Activated CD8-positive, alpha-beta T cell treated with anti-CD3 and anti-CD28 coated beads, Interleukin-2, amount 10 ng/mL, durations not matched to agents 7 days and 5 days (primary cell): ENCODE data around the gene CBR3. TPM values are rescaled to one million over a fixed set of nuclear protein-coding genes. Genes with fewer than 3 reads are reported as not detected.
A peak's percentile ranks its signal among the peaks of the same experiment; 100 is the strongest.

Source experiments
- ATAC-seq: fragments of 150-1000 bp; cut with Tn5 transposase; one replicate; pipeline ENCODE4 v1.10.0; 2021; ENCODE audit warnings: moderate library complexity
- CTCF ChIA-PET: fragments of 350-600 bp; sonication (Branson Sonifier 250); formaldehyde crosslinking; loops from one replicate; lab custom pipeline; 2021; ENCODE audit warnings: antibody characterized with exemption; lab: Charles Lee
- POLR2A ChIA-PET: fragments of 350-600 bp; sonication (Branson Sonifier 250); formaldehyde crosslinking; loops from one replicate; lab custom pipeline; 2021; ENCODE audit warnings: antibody characterized with exemption; lab: Charles Lee
- DNase-seq: peaks from one replicate; pipeline ENCODE4 v3.0.0-alpha.2; 2020
- H3K27ac Mint-ChIP-seq: one replicate; pipeline ENCODE4 v1.8.0; 2021; ENCODE audit warnings: mild to moderate bottlenecking, mixed read lengths
- H3K27me3 Mint-ChIP-seq: one replicate; pipeline ENCODE4 v1.8.0; 2021; ENCODE audit warnings: low read depth, mixed read lengths
- H3K36me3 Mint-ChIP-seq: one replicate; pipeline ENCODE4 v1.8.0; 2021; ENCODE audit warnings: low read depth, mixed read lengths
- H3K4me1 Mint-ChIP-seq: one replicate; pipeline ENCODE4 v1.8.0; 2021; ENCODE audit warnings: low read depth, mixed read lengths
- H3K4me3 Mint-ChIP-seq: one replicate; pipeline ENCODE4 v1.8.0; 2021; ENCODE audit warnings: mild to moderate bottlenecking, mixed read lengths
- H3K9me3 Mint-ChIP-seq: one replicate; pipeline ENCODE4 v1.8.0; 2022; ENCODE audit warnings: mixed read lengths; ENCODE audit not compliant: insufficient read depth
- total RNA-seq, 2 experiments: library from RNA; stranded (reverse); gene quantifications; one replicate each; pipeline ENCODE4 v1.2.3, GENCODE V29; 2021

CBR3 gene
- total RNA-seq, 2 experiments from 2014 or later: 29.6 to 32.3 TPM

DNA sequence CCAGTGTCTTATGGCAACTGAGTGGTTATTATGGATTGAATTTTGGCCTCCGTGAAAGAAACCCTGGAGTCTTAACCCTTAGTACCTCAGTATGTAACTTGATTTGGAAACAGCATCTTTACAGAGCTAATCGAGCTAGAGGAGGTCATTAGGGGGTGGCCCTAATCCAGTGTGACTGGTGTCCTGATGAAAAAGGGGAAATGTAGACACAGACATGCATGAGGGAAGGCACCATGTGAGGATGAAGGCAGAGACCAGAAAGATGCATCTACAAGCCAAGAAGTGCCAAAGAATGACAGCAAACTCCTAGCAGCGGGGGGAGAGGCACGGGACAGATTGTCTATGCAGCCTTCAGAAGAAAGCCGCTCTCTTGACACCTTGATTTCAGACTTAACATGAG lies 36.5 kb downstream of the CBR3 start:
- POLR2A ChIA-PET: no interaction called here

DNA sequence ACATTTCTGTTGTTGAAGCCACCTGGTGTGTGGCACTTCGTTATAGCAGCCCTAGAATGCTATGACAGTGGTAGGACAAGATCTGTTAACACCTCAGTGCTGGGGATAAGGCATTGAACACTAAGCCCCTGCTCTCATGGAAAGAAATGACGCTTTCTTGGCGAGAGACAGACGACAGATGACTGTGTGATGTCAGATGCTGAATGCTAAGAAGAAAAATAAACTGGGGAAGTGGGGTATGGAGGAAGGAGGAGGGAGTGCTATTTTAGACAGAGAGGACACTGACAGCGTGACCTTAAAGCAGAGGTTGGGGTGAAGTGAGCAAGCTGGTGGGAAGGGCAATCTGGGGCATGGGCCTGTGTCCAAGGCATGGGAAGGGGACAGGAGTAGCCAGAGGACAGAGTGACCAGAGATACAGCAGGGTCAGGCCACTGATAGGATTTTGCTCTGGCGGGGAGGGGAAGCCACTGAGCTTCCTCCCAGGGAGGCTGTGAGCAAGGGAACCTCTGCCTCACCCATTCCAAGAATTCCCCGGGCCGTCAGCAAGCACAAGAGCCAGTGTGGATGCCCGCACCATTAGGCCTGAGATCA lies 37.0 kb downstream of the CBR3 start:
- Mint-ChIP-seq H3K27me3 (no peaks in the 10 kb centered on the region), H3K4me3 (no peak overlapping the region), H3K27ac (peak overlapping the region; percentile 26), H3K36me3 (peaks cover 29% of the 10 kb centered on the region), H3K4me1 (peaks cover 27% of the 10 kb centered on the region), H3K9me3 (no peaks in the 10 kb centered on the region)
- POLR2A ChIA-PET: no interaction called here
- no peak for DNase-seq
- CTCF ChIA-PET: interaction anchor here (3.3 kb wide), 1 partner anchor 8 kb away, joined by 17 read pairs; no protein-coding TSS in a partner anchor
- ATAC-seq: no peak

More for the DNA sequence above, 36.5 kb downstream of the CBR3 start:
- Mint-ChIP-seq H3K36me3 (peaks cover 34% of the 10 kb centered on the region), H3K4me3 (no peak overlapping the region), H3K27ac (no peak overlapping the region), H3K4me1 (peaks cover 27% of the 10 kb centered on the region), H3K27me3 (no peaks in the 10 kb centered on the region), H3K9me3 (no peaks in the 10 kb centered on the region)
- CTCF ChIA-PET: no interaction called here
- DNase-seq: no peak
- no peak for ATAC-seq

GRCh38 chr21:36174780-36175179 lies 39.9 kb downstream of the CBR3 start:
- CTCF ChIA-PET: interaction anchor here (1.0 to 3.3 kb wide), 7 partner anchors 11 to 97 kb away, joined by 3 to 17 read pairs (median 4); no protein-coding TSS in a partner anchor
- Mint-ChIP-seq H3K27me3 (no peaks in the 10 kb centered on the region), H3K4me3 (no peak overlapping the region), H3K4me1 (peaks cover 29% of the 10 kb centered on the region), H3K27ac (peak overlapping the region; percentile 60), H3K9me3 (no peaks in the 10 kb centered on the region), H3K36me3 (peaks cover 22% of the 10 kb centered on the region)
- DNase-seq (no peak), ATAC-seq (no peak)
- POLR2A ChIA-PET: interaction anchor here (1.1 to 1.8 kb wide), 3 partner anchors 11 to 124 kb away, joined by 3 to 6 read pairs (median 5); no protein-coding TSS in a partner anchor

DNA sequence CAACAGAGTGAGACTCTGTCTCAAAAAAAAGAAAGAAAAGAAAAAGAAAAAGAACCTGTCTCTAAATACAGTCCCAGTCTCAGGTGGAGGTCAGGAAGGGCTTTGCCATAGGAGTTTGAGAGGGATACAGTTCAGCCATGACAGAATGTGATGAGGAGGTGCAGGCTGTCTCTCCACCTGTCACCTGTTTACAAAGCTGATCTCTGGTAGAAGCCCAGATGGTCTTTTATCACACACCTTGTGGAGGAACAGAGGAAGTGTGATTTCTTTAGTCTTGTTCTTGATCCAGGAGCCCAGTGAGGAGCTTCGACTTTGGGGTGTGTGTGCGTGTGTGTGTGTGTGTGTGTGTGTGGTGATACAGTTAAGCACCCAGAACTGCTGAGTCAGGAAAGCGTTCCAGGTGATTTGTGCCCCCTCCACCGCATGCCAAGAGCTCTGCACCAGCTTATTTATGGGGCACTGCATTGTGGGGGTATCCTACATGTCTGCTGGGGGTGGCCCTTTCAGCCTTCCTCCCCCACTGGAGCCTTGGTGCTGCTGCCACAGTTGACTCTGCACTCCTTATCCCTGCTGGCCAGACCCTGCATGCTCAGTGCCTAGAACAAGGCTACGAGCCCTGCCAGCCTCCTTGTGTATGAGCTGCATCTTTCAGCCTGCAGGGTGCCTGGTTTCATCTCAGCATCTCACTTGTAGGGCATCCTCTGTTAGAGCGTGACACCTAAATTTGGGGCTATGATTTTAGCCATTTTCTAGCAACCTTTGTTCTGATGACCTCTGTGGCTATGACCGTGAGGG lies 41.1 kb downstream of the CBR3 start:
- peaks cover 21% of the 10 kb centered on the region for H3K36me3 Mint-ChIP-seq
- CTCF ChIA-PET: interaction anchor here (0.9 to 1.6 kb wide), 6 partner anchors 13 to 246 kb away, joined by 3 to 6 read pairs (median 3); no protein-coding TSS in a partner anchor
- DNase-seq (no peak), ATAC-seq (no peak)
- no peaks in the 10 kb centered on the region for H3K27me3 Mint-ChIP-seq
- peaks cover 2% of the 10 kb centered on the region for H3K9me3 Mint-ChIP-seq
- no peak overlapping the region for H3K4me3 Mint-ChIP-seq
- peaks cover 28% of the 10 kb centered on the region for H3K4me1 Mint-ChIP-seq
- H3K27ac Mint-ChIP-seq: peak overlapping the region; percentile 63
- POLR2A ChIA-PET: no interaction called here

- H3K4me3 Mint-ChIP-seq: no peak overlapping the region
- peaks cover 23% of the 10 kb centered on the region for H3K4me1 Mint-ChIP-seq
- peaks cover 26% of the 10 kb centered on the region for H3K36me3 Mint-ChIP-seq
- DNase-seq: no peak
- ChIA-PET POLR2A (no interaction called here), CTCF (interaction anchor here (1.9 to 2.7 kb wide), 2 partner anchors 9 to 31 kb away, joined by 5 to 7 read pairs; no protein-coding TSS in a partner anchor)
- peak overlapping the region; percentile 39 for H3K27ac Mint-ChIP-seq
- H3K27me3 Mint-ChIP-seq: no peaks in the 10 kb centered on the region
- H3K9me3 Mint-ChIP-seq: peaks cover 5% of the 10 kb centered on the region
- ATAC-seq: no peak
Measured at GRCh38 chr21:36178349-36178748, 43.5 kb downstream of the CBR3 start.

DNA sequence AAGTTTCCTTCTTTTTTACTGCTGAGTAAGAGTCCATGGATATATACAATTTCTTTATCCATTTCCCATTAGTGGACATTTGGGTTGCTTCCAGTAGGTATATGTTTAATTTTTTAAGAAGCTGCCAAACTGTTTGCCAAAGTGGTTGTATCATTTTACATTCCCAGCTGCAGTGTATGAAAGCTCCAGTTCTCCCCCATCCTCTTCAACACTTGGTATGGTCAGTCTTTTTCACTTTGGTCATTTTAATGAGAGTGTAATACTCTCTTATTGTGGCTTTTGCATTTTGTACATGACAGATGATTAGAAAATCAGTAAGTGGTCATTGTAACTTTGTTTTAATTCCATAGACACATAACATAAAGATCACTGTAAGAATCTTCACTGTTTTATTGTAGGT lies 44.3 kb downstream of the CBR3 start:
- DNase-seq: no peak
- Mint-ChIP-seq H3K9me3 (peaks cover 5% of the 10 kb centered on the region), H3K27ac (no peak overlapping the region), H3K4me3 (no peak overlapping the region), H3K4me1 (peaks cover 22% of the 10 kb centered on the region), H3K36me3 (peaks cover 24% of the 10 kb centered on the region), H3K27me3 (no peaks in the 10 kb centered on the region)
- POLR2A ChIA-PET: no interaction called here
- CTCF ChIA-PET: interaction anchor here (1.9 to 2.7 kb wide), 2 partner anchors 9 to 30 kb away, joined by 5 to 7 read pairs; no protein-coding TSS in a partner anchor
- no peak for ATAC-seq

GRCh38 chr21:36180963-36181362 lies 46.1 kb downstream of the CBR3 start:
- ChIA-PET POLR2A (no interaction called here), CTCF (no interaction called here)
- H3K4me3 Mint-ChIP-seq: no peak overlapping the region
- ATAC-seq (no peak), DNase-seq (no peak)
- no peak overlapping the region for H3K27ac Mint-ChIP-seq
- H3K4me1 Mint-ChIP-seq: peaks cover 19% of the 10 kb centered on the region
- no peaks in the 10 kb centered on the region for H3K27me3 Mint-ChIP-seq
- peaks cover 27% of the 10 kb centered on the region for H3K36me3 Mint-ChIP-seq
- peaks cover 5% of the 10 kb centered on the region for H3K9me3 Mint-ChIP-seq

DNA sequence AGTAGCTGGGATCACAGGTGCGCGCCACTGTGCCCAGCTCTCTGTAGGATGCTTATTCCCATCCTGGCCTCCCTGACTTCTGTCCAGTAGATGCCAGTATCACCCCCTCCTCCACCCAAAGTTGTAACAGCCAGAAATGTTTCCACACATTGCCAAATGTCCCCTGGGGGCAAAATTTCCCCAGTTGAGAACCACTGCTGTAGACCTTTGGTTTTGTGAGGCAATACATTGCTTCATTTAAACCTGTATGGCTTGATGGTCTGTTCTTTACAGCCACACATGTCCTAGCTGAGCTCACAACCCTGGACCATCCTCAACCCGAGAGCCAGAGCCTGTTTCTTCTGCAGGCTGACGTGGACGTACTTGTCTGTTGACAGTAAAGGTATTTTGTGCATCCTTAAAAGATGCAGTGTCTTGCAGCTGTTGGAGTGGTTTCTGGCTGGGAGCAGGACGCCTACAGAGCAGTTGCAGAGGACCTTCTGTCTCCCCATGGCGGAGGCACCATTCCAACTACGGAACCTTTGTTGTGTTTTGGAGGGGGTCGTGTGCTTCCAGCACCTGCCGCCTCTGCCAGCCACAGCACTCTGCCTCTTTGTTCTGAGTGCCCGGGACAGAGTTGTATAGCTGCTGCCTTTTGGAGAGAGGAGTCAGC lies 48.4 kb downstream of the CBR3 start:
- ATAC-seq: no peak
- H3K27ac Mint-ChIP-seq: no peak overlapping the region
- DNase-seq: no peak
- no peak overlapping the region for H3K4me3 Mint-ChIP-seq
- peaks cover 5% of the 10 kb centered on the region for H3K9me3 Mint-ChIP-seq
- ChIA-PET POLR2A (no interaction called here), CTCF (interaction anchor here (1.4 kb wide), 1 partner anchor 10 kb away, joined by 3 read pairs; no protein-coding TSS in a partner anchor)
- H3K4me1 Mint-ChIP-seq: peaks cover 17% of the 10 kb centered on the region
- no peaks in the 10 kb centered on the region for H3K27me3 Mint-ChIP-seq
- H3K36me3 Mint-ChIP-seq: peaks cover 35% of the 10 kb centered on the region

GRCh38 chr21:36184545-36184944 lies 49.7 kb downstream of the CBR3 start:
- ATAC-seq (no peak), DNase-seq (no peak)
- Mint-ChIP-seq H3K9me3 (peaks cover 5% of the 10 kb centered on the region), H3K36me3 (peaks cover 28% of the 10 kb centered on the region), H3K27ac (no peak overlapping the region), H3K27me3 (no peaks in the 10 kb centered on the region), H3K4me1 (peaks cover 16% of the 10 kb centered on the region), H3K4me3 (no peak overlapping the region)
- CTCF ChIA-PET: no interaction called here
- POLR2A ChIA-PET: no interaction called here

DNA sequence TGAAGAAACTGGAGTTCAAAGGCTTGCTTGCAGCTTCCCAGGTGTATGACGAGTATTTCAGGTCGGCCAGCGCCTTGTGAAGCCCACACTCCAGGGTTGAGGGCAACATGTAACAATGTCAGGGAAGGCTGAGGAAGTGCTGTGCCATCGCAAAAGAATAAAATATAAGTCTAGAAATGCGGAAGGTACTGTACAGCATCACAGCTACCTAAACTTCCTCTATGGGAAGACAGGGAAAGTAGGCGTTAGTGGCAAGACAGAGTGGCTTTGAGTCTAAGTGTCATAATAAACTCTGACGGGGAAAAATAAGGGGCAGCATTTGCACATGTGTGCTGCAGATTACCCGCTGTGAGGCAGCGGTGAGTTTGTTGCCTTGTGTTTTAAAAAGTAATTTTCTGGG lies 50.6 kb downstream of the CBR3 start:
- no peak for ATAC-seq

DNA sequence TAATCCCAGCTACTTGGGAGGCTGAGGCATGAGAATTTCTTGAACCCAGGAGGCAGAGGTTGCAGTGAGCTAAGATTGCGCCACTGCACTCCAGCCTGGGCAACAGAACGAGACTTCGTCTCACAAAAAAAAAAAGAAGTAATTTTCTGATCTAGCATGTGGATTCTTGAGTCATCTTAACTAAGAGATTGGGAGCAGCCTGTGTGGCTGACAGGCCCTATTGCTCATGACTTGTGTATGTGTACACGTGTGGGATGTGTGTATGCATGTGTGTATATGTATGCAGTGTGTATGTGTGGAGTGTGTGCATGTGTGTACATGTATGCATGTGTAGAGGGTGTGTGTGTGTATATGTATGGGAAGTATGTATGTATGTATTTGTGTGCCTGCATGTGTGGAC lies 51.2 kb downstream of the CBR3 start:
- Mint-ChIP-seq H3K27ac (peak overlapping the region; percentile 30), H3K36me3 (peaks cover 25% of the 10 kb centered on the region), H3K9me3 (peaks cover 2% of the 10 kb centered on the region), H3K27me3 (no peaks in the 10 kb centered on the region), H3K4me3 (no peak overlapping the region), H3K4me1 (peaks cover 16% of the 10 kb centered on the region)
- ATAC-seq: no peak
- no peak for DNase-seq
- CTCF ChIA-PET: interaction anchor here (1.0 to 1.2 kb wide), 3 partner anchors 12 to 45 kb away, joined by 3 to 4 read pairs (median 3); no protein-coding TSS in a partner anchor
- POLR2A ChIA-PET: no interaction called here

More for the DNA sequence above, 50.6 kb downstream of the CBR3 start:
- ChIA-PET POLR2A (no interaction called here), CTCF (interaction anchor here (1.0 to 1.2 kb wide), 2 partner anchors 12 to 45 kb away, joined by 3 to 4 read pairs; no protein-coding TSS in a partner anchor)
- peaks cover 26% of the 10 kb centered on the region for H3K36me3 Mint-ChIP-seq
- H3K27me3 Mint-ChIP-seq: no peaks in the 10 kb centered on the region
- DNase-seq: no peak
- no peak overlapping the region for H3K27ac Mint-ChIP-seq
- H3K9me3 Mint-ChIP-seq: peaks cover 5% of the 10 kb centered on the region
- H3K4me1 Mint-ChIP-seq: peaks cover 16% of the 10 kb centered on the region
- H3K4me3 Mint-ChIP-seq: no peak overlapping the region
